SK-N-SH treated with all-trans-retinoic acid at 6 μM for 48 hours (cell line): Measurements from ENCODE around the gene GET3.

Source experiments
- ATAC-seq: fragments of 200-7000 bp; cut with Tn5 transposase; 3 replicates; pipeline ENCODE4 v1.9.1; 2020; ENCODE audit warnings: mild to moderate bottlenecking, moderate library complexity
- ARNTL ChIP-seq: fragments of 450-650 bp; formaldehyde crosslinking; IDR thresholded peaks from 2 replicates; pipeline ENCODE4 v1.5.0; 2020; ENCODE audit warnings: low read depth, mild to moderate bottlenecking, moderate library complexity, borderline replicate concordance
- BACH2 ChIP-seq: fragments of 250-450 bp; sonication (Bioruptor Pico); IDR thresholded peaks from 2 replicates; pipeline ENCODE4 v1.9.0; 2021; ENCODE audit warnings: mild to moderate bottlenecking, borderline replicate concordance
- CREB5 ChIP-seq: fragments of 250-450 bp; sonication (Bioruptor Pico); IDR thresholded peaks from 2 replicates; pipeline ENCODE4 v1.5.1; 2020; ENCODE audit warnings: low read depth, mild to moderate bottlenecking, moderate library complexity
- CSDC2 ChIP-seq: fragments of 250-450 bp; sonication (Bioruptor Pico); IDR thresholded peaks from 2 replicates; pipeline ENCODE4 v1.5.0; 2020; ENCODE audit warnings: mild to moderate bottlenecking, moderate library complexity
- ESRRG ChIP-seq: fragments of 250-450 bp; sonication (Bioruptor Pico); IDR thresholded peaks from 2 replicates; pipeline ENCODE4 v1.6.1; 2021; ENCODE audit warnings: mild to moderate bottlenecking
- ISL1 ChIP-seq: fragments of 250-450 bp; sonication (Bioruptor Pico); IDR thresholded peaks from 2 replicates; pipeline ENCODE4 v2.1.2; 2022; ENCODE audit warnings: mild to moderate bottlenecking, moderate library complexity
- OSR1 ChIP-seq: fragments of 250-450 bp; sonication (Bioruptor Pico); IDR thresholded peaks from 2 replicates; pipeline ENCODE4 v1.8.0; 2022; ENCODE audit warnings: moderate library complexity, mild to moderate bottlenecking, inconsistent platforms
- PATZ1 ChIP-seq: fragments of 250-450 bp; sonication (Bioruptor Pico); IDR thresholded peaks from 2 replicates; pipeline ENCODE4 v1.8.0; 2020; ENCODE audit warnings: mild to moderate bottlenecking, moderate library complexity, borderline replicate concordance
- RARB ChIP-seq: fragments of 250-450 bp; sonication (Bioruptor Pico); IDR thresholded peaks from 2 replicates; pipeline ENCODE4 v1.8.0; 2021; ENCODE audit warnings: mild to moderate bottlenecking, moderate library complexity
- SNAI2 ChIP-seq: fragments of 250-450 bp; sonication (Bioruptor Pico); IDR thresholded peaks from 2 replicates; pipeline ENCODE4 v1.5.0; 2020; ENCODE audit warnings: mild to moderate bottlenecking, moderate library complexity
- TOX ChIP-seq: fragments of 250-450 bp; sonication (Bioruptor Pico); IDR thresholded peaks from 2 replicates; pipeline ENCODE4 v1.8.0; 2021; ENCODE audit warnings: mild to moderate bottlenecking, moderate library complexity, borderline replicate concordance
- TSHZ2 ChIP-seq: fragments of 250-450 bp; sonication (Bioruptor Pico); IDR thresholded peaks from 2 replicates; pipeline ENCODE4 v1.5.0; 2020; ENCODE audit warnings: mild to moderate bottlenecking, moderate library complexity
- ZC3H10 ChIP-seq: fragments of 250-450 bp; sonication (Bioruptor Pico); IDR thresholded peaks from 2 replicates; pipeline ENCODE4 v1.5.1; 2021; ENCODE audit warnings: mild to moderate bottlenecking, moderate library complexity
- ZFP3 ChIP-seq: fragments of 250-450 bp; sonication (Bioruptor Pico); IDR thresholded peaks from 2 replicates; pipeline ENCODE4 v1.5.0; 2020; ENCODE audit warnings: mild to moderate bottlenecking, moderate library complexity
- ZFP30 ChIP-seq: fragments of 450-650 bp; formaldehyde crosslinking; IDR thresholded peaks from 2 replicates; pipeline ENCODE4 v1.5.0; 2022; ENCODE audit warnings: mild to moderate bottlenecking, moderate library complexity
- ZNF565 ChIP-seq: fragments of 450-650 bp; formaldehyde crosslinking; conservative IDR thresholded peaks from 2 replicates; pipeline ENCODE4 v1.5.0; 2020; ENCODE audit warnings: low read depth, mild to moderate bottlenecking, moderate library complexity
- ZNF70 ChIP-seq: fragments of 450-650 bp; formaldehyde crosslinking; IDR thresholded peaks from 2 replicates; pipeline ENCODE4 v1.5.0; 2020; ENCODE audit warnings: mild to moderate bottlenecking, moderate library complexity
- ZNF8 ChIP-seq: fragments of 450-650 bp; formaldehyde crosslinking; IDR thresholded peaks from 2 replicates; pipeline ENCODE4 v1.5.0; 2020; ENCODE audit warnings: mild to moderate bottlenecking, moderate library complexity
- TF ChIP-seq, protein P1 (sequence below): fragments of 250-450 bp; sonication (Bioruptor Pico); IDR thresholded peaks from 2 replicates; pipeline ENCODE4 v1.5.1; 2021; ENCODE audit warnings: mild to moderate bottlenecking, moderate library complexity
- TF ChIP-seq, protein P2 (sequence below): fragments of 250-450 bp; sonication (Bioruptor Pico); IDR thresholded peaks from 2 replicates; pipeline ENCODE4 v1.8.0; 2021; ENCODE audit warnings: low read depth, mild to moderate bottlenecking, moderate library complexity, borderline replicate concordance

Gene GET3

GRCh38 chr19:12784871-12785430, 47.7 kb downstream of the GET3 start (continued):
- TF ChIP-seq TSHZ2 (CRISPR knock-in tag): no peak

- no peak for ATAC-seq
- TF ChIP-seq ARNTL (CRISPR knock-in tag) (no peak), ISL1 (CRISPR knock-in tag) (no peak), SNAI2 (no peak), PATZ1 (CRISPR knock-in tag) (no peak), ZNF8 (CRISPR knock-in tag) (no peak), ZFP30 (no peak), ZFP3 (CRISPR knock-in tag) (no peak), ZC3H10 (CRISPR knock-in tag) (no peak), ZNF565 (CRISPR knock-in tag) (no peak), CSDC2 (CRISPR knock-in tag) (no peak), ZNF70 (CRISPR knock-in tag) (no peak), ESRRG (CRISPR knock-in tag) (no peak), TSHZ2 (CRISPR knock-in tag) (no peak), OSR1 (CRISPR knock-in tag) (no peak), RARB (CRISPR knock-in tag) (no peak), TOX (CRISPR knock-in tag) (no peak), CREB5 (no peak), BACH2 (CRISPR knock-in tag) (no peak)
- TF ChIP-seq, protein P1, sequence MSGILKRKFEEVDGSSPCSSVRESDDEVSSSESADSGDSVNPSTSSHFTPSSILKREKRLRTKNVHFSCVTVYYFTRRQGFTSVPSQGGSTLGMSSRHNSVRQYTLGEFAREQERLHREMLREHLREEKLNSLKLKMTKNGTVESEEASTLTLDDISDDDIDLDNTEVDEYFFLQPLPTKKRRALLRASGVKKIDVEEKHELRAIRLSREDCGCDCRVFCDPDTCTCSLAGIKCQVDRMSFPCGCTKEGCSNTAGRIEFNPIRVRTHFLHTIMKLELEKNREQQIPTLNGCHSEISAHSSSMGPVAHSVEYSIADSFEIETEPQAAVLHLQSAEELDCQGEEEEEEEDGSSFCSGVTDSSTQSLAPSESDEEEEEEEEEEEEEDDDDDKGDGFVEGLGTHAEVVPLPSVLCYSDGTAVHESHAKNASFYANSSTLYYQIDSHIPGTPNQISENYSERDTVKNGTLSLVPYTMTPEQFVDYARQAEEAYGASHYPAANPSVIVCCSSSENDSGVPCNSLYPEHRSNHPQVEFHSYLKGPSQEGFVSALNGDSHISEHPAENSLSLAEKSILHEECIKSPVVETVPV (CRISPR knock-in tag): no peak
- TF ChIP-seq, protein P2, sequence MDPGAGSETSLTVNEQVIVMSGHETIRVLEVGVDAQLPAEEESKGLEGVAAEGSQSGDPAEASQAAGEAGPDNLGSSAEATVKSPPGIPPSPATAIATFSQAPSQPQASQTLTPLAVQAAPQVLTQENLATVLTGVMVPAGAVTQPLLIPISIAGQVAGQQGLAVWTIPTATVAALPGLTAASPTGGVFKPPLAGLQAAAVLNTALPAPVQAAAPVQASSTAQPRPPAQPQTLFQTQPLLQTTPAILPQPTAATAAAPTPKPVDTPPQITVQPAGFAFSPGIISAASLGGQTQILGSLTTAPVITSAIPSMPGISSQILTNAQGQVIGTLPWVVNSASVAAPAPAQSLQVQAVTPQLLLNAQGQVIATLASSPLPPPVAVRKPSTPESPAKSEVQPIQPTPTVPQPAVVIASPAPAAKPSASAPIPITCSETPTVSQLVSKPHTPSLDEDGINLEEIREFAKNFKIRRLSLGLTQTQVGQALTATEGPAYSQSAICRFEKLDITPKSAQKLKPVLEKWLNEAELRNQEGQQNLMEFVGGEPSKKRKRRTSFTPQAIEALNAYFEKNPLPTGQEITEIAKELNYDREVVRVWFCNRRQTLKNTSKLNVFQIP: no peak
Observed at GRCh38 chr19:12785431-12786031, 48.2 kb downstream of the GET3 start.
